Spinal cord (tissue), 10 donors: ENCODE results near the gene SLC49A3. TPM values are rescaled to one million over a fixed set of nuclear protein-coding genes. Genes with fewer than 3 reads are reported as not detected.

Experiments
- DNase-seq, 6 donors: peaks; one replicate each; pipeline versions ENCODE4 v3.0.0 to v3.0.0-alpha.2; 2013 to 2015; ENCODE audit warnings: low spot score in 6 of 6, low read depth in 4 of 6
- H3K27ac ChIP-seq: one replicate; pipeline ENCODE4 v1.5.1; 2013; ENCODE audit warnings: low read depth, low read length, control low read depth
- H3K27me3 ChIP-seq: one replicate; pipeline ENCODE4 v1.6.1; 2013; ENCODE audit warnings: low read length; ENCODE audit not compliant: control insufficient read depth, insufficient read depth
- H3K36me3 ChIP-seq: one replicate; pipeline ENCODE4 v1.6.1; 2013; ENCODE audit warnings: low read length; ENCODE audit not compliant: control insufficient read depth, insufficient read depth
- H3K4me1 ChIP-seq: one replicate; pipeline ENCODE4 v1.6.1; 2013; ENCODE audit warnings: low read length; ENCODE audit not compliant: control insufficient read depth, insufficient read depth
- H3K4me3 ChIP-seq: one replicate; pipeline ENCODE4 v1.5.1; 2013; ENCODE audit warnings: low read depth, low read length, control low read depth
- H3K9me3 ChIP-seq: one replicate; pipeline ENCODE4 v1.6.1; 2013; ENCODE audit warnings: low read length; ENCODE audit not compliant: control insufficient read depth, insufficient read depth
- WGBS: methylation state at CpG from one replicate; pipeline ENCODE4 v1.1.5; 2013; ENCODE audit warnings: missing lambda C conversion rate; ENCODE audit not compliant: insufficient coverage; 5-methylcytosine and 5-hydroxymethylcytosine counted together
- polyA plus RNA-seq, 2 donors: library from polyadenylated mRNA; unstranded; fragments of 120-200 nt; gene quantifications; one replicate each; pipeline ENCODE4 v1.2.1, GENCODE V29; 2013; ENCODE audit not compliant: insufficient read length in 2 of 2
- total RNA-seq, 2 donors: library from RNA; depleted of rRNA in 1 of 2; stranded (reverse); fragments of 120-200 nt in 1 of 2; fragments of >200 nt in 1 of 2; gene quantifications; one replicate each; pipeline versions ENCODE4 v1.2.3 to v1.2.4, GENCODE V29; 2013 to 2014
- donor health status: healthy.

SLC49A3 gene
- total and polyA plus RNA-seq, 4 donors = 1.6 to 6.4 (median 3.4) TPM

DNA sequence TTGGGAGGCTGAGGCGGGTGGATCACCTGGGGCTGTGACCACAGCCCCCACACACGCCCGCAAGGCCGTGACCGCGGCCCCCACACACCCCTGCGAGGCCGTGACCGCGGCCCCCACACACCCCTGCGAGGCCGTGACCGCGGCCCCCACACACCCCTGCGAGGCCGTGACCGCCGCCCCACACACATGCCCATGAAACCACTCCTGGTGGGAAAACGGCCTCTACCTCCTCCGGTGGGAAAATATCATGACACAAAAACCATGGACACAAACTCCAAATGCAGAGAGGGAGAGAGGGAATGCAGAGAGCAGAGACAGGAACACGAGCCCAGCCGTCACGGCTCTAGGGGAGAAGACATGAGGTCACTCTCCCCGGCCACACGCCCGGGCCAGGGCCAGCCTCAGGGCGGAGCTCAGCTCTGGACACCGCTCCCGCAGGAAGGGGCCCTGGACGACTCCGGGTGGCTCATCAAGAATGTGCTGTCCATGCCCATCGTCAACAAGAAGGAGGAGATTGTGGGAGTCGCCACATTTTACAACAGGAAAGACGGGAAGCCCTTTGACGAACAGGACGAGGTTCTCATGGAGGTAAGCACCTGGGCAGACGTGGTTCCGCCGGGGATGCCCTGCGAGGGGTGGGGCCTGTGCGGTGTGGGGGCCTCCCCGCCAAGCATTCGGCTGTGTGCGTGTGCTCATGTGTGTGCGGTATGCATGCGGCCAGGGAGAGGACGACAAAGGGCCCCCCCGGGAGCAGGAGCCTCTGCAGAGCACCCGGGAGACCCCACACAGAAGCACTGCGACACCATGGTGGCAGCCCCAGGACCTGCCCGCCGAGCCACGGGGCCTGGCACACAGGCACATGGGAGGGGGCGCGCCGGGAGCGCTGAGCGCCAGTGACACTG lies 32.3 kb downstream of the SLC49A3 start:
- H3K4me1 ChIP-seq = peaks cover 17% of the 10 kb centered on the region
- 82% methylated on average over 36 of the region's 58 CpGs for WGBS
- H3K36me3 ChIP-seq = peaks cover 39% of the 10 kb centered on the region
- H3K9me3 ChIP-seq = no peaks in the 10 kb centered on the region
- DNase-seq = no peak
- H3K4me3 ChIP-seq = no peak overlapping the region
- H3K27ac ChIP-seq = no peak overlapping the region
- H3K27me3 ChIP-seq = peaks cover 3% of the 10 kb centered on the region

DNA sequence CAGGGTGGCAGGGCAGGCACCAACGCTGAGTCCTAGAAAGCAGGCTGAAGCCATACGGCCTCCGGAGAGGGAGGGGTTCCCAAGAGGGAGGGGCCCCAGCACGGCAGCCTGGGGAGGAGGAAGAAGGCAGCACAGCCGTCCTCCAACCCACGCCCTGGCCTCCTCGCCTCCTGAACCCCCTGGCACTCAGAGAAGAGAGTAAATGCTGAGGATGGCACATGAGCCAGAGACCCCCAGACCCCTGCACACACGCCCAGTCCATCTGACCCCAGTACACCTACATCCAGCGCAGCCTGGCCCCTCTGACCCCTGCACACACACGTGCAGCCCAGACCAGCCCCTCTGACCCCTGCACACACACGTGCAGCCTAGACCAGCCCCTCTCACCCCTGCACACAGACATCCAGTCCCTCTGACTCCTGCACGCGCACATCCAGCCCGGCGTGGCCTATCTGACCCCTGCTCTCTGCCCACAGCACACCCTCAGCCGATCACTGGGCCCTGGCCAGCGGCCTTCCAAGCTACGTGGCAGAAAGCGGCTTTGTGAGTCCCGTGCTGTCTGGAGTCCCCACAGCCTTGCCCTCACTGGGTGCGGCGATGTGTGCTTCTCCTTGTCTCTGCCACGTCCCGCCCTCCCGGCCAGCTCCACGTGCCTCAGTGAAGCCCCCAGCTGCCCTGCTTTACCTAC lies 33.3 kb downstream of the SLC49A3 start:
- 65% methylated on average over 24 of the region's 26 CpGs for WGBS
- DNase-seq = no peak
- Histone ChIP-seq H3K4me1 (peaks cover 28% of the 10 kb centered on the region), H3K27me3 (peaks cover 13% of the 10 kb centered on the region), H3K4me3 (no peak overlapping the region), H3K9me3 (no peaks in the 10 kb centered on the region), H3K27ac (no peak overlapping the region), H3K36me3 (peaks cover 30% of the 10 kb centered on the region)

DNA sequence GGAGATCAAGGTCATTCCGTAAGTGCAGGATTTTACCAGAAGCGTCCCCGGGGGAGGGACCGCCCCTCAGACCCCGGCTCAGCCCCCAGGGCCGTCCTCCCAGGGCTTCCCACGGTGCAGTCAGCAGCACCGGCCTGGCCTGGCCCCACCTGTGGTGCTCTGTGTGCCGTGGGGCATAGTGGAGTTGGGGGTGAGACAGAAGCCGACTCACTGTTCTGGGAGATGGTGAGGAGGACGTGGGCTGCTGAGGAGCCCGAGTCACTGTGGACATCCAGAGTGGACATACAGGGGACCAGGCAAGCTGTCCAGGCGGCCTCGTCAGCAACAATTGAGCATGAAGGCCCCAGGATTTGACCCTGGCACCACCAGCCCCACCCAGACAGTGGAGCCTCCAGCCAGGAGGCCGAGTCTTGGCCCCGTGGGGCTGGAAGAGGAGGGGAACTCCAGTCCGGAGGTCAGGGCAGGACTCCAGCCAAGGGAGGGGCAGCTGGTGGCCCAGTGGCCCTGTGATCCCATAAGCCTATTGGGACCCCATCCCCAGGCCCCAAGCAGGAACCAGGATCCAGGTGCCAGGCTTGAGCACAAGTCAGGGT lies 34.0 kb downstream of the SLC49A3 start:
- H3K4me1 ChIP-seq = peaks cover 33% of the 10 kb centered on the region
- no peak for DNase-seq

DNA sequence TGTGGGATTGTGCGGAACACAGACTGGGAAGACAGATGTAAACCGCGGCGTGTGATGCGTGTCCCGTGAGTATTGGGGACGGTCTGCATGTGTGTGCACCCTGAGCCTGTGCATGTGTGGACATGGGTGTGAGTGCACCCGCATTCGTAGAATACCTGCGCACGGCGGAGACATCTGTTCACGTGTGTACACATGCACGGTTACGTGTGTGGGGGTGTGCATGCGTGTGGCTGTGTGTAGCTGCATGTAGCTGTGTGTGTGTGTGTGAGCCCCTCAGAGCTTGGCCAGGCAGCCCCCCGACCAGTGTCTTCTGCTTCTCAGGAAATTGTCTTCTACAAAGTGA lies 34.5 kb downstream of the SLC49A3 start:
- Histone ChIP-seq H3K36me3 (peaks cover 22% of the 10 kb centered on the region), H3K27me3 (peaks cover 21% of the 10 kb centered on the region), H3K9me3 (no peaks in the 10 kb centered on the region), H3K4me1 (peaks cover 34% of the 10 kb centered on the region), H3K27ac (no peak overlapping the region), H3K4me3 (no peak overlapping the region)
- 95% methylated on average over 17 of the region's 17 CpGs for WGBS
- no peak for DNase-seq

More for the DNA sequence above, 34.0 kb downstream of the SLC49A3 start:
- 59% methylated on average over 17 of the region's 17 CpGs for WGBS
- Histone ChIP-seq H3K4me3 (no peak overlapping the region), H3K36me3 (peaks cover 27% of the 10 kb centered on the region), H3K27ac (no peak overlapping the region), H3K9me3 (no peaks in the 10 kb centered on the region), H3K27me3 (peaks cover 19% of the 10 kb centered on the region)

DNA sequence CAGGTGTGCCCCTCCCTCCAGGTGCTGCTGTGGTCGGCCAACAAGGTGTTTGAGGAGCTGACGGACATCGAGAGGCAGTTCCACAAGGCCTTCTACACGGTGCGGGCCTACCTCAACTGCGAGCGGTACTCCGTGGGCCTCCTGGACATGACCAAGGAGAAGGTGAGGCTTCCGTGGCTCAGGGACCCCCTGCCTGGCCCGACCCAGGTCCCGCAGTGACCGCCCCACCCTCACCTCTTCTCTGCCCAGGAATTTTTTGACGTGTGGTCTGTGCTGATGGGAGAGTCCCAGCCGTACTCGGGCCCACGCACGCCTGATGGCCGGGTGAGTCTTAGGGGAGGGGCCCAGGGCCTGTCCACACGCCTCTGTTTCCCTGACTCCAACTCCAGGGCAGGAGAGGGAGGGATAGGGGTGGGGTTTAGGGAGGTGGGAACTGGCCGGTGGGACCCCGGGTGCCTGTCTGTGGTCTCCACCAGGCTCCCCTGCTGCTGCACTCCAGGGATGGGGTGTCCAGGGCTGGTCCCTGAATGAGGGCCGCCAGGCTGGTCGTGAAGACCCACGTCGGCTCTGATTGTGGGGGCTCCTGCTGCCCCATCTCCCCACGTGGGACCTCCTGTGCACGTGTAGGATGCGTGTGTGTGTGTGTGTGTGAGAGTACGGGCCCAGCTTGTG lies 35.0 kb downstream of the SLC49A3 start:
- no peak for DNase-seq
- WGBS = 83% methylated on average over 21 of the region's 29 CpGs
- Histone ChIP-seq H3K4me1 (peaks cover 34% of the 10 kb centered on the region), H3K27me3 (peaks cover 21% of the 10 kb centered on the region), H3K36me3 (peaks cover 19% of the 10 kb centered on the region), H3K9me3 (no peaks in the 10 kb centered on the region), H3K27ac (no peak overlapping the region), H3K4me3 (no peak overlapping the region)

DNA sequence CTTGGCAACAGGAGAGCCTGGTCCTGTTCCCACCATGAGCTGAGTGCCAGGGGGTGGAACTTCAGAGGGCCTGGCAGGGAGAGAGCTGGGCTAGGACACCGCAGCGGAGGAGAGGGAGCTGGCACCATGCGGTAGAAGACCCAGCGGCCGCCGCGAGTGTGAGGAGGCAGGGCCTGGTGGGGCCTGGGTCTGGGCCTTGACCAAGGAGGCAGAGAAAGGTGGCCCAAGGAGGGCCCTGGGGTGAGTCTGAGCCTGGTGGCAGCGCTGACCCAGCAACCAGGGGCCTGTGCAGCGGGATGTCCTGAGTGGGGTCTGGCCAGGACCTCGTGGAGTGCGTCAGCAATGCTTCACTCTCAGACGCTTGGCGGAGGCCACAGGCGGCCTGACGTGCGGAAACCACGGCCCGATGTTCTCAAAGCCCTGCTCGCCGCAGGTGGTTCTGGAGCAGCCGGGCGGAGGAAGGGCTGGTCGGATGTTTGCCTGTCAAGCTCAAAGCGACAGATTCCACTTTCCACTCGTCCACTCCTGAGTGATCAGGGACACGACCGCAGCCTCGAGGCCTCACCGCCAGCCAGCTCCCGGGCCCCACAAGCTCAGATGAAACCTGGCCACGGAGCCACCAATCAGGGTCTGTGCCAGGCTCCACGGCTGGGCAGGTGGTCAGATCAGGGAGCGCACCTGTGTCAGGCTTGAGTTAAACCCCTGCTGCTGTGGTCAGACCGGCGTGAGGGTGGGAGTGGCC lies 35.7 kb downstream of the SLC49A3 start:
- Histone ChIP-seq H3K4me1 (peaks cover 34% of the 10 kb centered on the region), H3K36me3 (peaks cover 12% of the 10 kb centered on the region), H3K9me3 (no peaks in the 10 kb centered on the region), H3K27ac (no peak overlapping the region), H3K4me3 (no peak overlapping the region), H3K27me3 (peaks cover 21% of the 10 kb centered on the region)
- DNase-seq = no peak
- 91% methylated on average over 31 of the region's 35 CpGs for WGBS

DNA sequence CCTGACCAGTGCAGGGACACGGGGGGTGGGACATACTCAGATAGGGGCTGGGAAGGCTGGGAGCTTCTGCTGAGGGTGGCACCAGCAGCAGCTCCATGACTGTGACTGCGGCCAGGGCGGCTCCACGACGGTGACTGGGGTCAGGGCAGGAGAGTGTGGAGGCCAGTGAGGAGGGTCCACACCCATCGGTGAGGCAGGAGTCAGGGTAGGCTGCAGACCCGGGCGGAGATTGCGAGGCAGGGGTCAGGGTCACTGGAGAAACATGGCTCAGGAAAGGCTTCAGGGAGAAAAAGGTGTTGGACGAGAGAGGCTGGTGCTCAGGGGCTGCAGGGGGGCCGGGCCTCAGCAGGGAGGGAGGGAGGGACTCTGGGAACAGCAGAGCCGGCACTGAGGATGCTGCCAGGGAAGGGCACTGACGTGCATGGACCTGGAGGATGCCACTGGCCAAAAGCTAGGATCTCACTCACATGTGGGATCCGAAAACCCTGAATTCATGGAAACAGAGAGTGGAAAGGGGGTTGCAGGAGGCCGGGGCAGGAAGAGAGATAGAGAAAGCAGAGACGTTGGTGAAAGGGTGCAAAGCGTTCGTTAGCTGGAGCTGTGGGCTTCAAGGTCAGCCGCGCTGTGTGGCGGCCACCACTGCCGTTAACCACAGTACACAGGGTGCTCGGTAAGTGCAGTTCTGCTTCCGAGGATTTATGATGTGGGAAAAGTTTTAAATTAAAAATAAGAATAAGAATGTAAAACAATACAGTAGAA lies 36.9 kb downstream of the SLC49A3 start:
- H3K36me3 ChIP-seq = peaks cover 3% of the 10 kb centered on the region
- no peak overlapping the region for H3K4me3 ChIP-seq
- H3K9me3 ChIP-seq = no peaks in the 10 kb centered on the region
- 63% methylated on average over 20 of the region's 24 CpGs for WGBS
- peaks cover 34% of the 10 kb centered on the region for H3K4me1 ChIP-seq
- peaks cover 21% of the 10 kb centered on the region for H3K27me3 ChIP-seq
- no peak overlapping the region for H3K27ac ChIP-seq
- no peak for DNase-seq

DNA sequence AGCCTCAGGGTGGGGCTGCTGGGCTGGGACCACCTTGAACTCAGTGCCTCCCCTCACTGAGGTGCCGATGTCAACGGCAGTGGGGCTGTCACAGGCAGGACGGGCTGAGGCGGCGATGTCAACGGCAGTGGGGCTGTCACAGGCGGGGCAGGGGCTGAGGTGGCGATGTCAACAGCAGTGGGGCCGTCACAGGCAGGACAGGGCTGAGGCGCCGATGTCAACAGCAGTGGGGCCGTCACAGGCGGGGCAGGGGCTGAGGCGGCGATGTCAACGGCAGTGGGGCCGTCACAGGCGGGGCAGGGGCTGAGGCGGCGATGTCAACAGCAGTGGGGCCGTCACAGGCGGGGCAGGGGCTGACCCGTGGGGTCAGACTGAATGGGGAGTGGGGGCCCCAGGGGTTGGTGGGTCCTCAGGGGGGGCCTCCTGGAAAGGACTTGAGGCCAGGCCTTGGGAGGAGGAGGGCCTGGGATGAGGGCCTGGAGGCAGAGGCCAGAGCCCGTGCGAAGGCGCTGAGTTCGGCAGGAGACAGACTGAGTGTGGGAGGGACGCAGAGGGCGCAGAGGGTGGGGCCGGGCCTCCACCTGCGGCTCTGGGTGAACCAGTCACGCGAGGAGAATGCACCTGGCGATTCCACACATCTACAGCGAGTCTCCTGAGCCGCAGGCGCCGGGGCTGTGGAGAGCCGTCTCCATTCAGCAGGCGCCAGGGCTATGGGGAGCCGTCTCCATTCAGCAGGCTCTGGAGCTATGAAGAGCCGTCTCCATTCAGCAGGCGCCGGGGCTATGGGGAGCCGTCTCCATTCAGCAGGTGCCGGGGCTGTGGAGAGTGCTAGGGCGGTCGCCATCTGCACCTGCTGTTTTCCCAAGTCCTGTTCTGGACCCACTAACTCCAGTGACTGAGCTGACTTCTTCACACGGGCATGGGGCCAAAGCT lies 37.7 kb downstream of the SLC49A3 start:
- WGBS = 17% methylated on average over 49 of the region's 49 CpGs
- peak in 1 of 6 donors; percentile 50 for DNase-seq
- no peak overlapping the region for H3K4me3 ChIP-seq
- H3K9me3 ChIP-seq = no peaks in the 10 kb centered on the region
- H3K27ac ChIP-seq = no peak overlapping the region
- peaks cover 3% of the 10 kb centered on the region for H3K36me3 ChIP-seq
- peaks cover 23% of the 10 kb centered on the region for H3K27me3 ChIP-seq
- H3K4me1 ChIP-seq = peaks cover 34% of the 10 kb centered on the region
